HEK293T (cell line): ENCODE results near the gene LYPD5.

Source experiments
- FOXK2 ChIP-seq: fragments of 450-650 bp; IDR thresholded peaks from 2 replicates; pipeline ENCODE4 v1.6.1; 2016; ENCODE audit warnings: mild to moderate bottlenecking
- NFRKB ChIP-seq: fragments of 450-650 bp; IDR thresholded peaks from 2 replicates; pipeline ENCODE4 v1.6.1; 2016; ENCODE audit warnings: mild to moderate bottlenecking, moderate library complexity
- SP1 ChIP-seq: fragments of 450-650 bp; IDR thresholded peaks from 2 replicates; pipeline ENCODE4 v1.6.1; 2017
- SUZ12 ChIP-seq: fragments of 450-650 bp; IDR thresholded peaks from 2 replicates; pipeline ENCODE4 v1.6.1; 2016; ENCODE audit warnings: mild to moderate bottlenecking

GRCh38 chr19:43782311-43782660 lies 20.0 kb downstream of the LYPD5 start:
- no peak for TF ChIP-seq SP1
- TF ChIP-seq SUZ12 = no peak
- TF ChIP-seq NFRKB = no peak
- no peak for TF ChIP-seq FOXK2
